Activated T-cell treated with anti-CD3 and anti-CD28 coated beads for 1 hour (primary cell): Measurements from ENCODE around the gene SGSM2.

ENCODE experiments used
- DNase-seq: peaks from one replicate; pipeline ENCODE4 v3.0.0-alpha.2; 2020; ENCODE audit warnings: low read depth

Gene SGSM2

GRCh38 chr17:2368359-2368758, 31.1 kb downstream of the SGSM2 start:
- no peak for DNase-seq

- no peak for DNase-seq
These were observed 31.7 kb downstream of the SGSM2 start for GRCh38 chr17:2369039-2369438.

GRCh38 chr17:2369551-2370210, 32.4 kb downstream of the SGSM2 start:
- DNase-seq: no peak

- DNase-seq: no peak
These were observed 32.9 kb downstream of the SGSM2 start for GRCh38 chr17:2370211-2370589.

GRCh38 chr17:2371183-2372130, 34.2 kb downstream of the SGSM2 start:
- no peak for DNase-seq

- no peak for DNase-seq
These were observed 34.9 kb downstream of the SGSM2 start for GRCh38 chr17:2372180-2372579.

- no peak for DNase-seq
These were observed 35.4 kb downstream of the SGSM2 start for GRCh38 chr17:2372681-2373080.

GRCh38 chr17:2373179-2373578, 35.9 kb downstream of the SGSM2 start:
- no peak for DNase-seq

- DNase-seq: no peak
These were observed 37.4 kb downstream of the SGSM2 start for GRCh38 chr17:2374549-2375285.

- DNase-seq: no peak
These were observed 38.1 kb downstream of the SGSM2 start for GRCh38 chr17:2375406-2375805.

- DNase-seq: no peak
These were observed 38.8 kb downstream of the SGSM2 start for GRCh38 chr17:2376107-2376506.

GRCh38 chr17:2377659-2378058, 40.4 kb downstream of the SGSM2 start:
- DNase-seq: no peak

- no peak for DNase-seq
These were observed 41.6 kb downstream of the SGSM2 start for GRCh38 chr17:2378905-2379304.

GRCh38 chr17:2379489-2380225, 42.4 kb downstream of the SGSM2 start:
- no peak for DNase-seq

- DNase-seq: no peak
These were observed 43.1 kb downstream of the SGSM2 start for GRCh38 chr17:2380226-2380922.

GRCh38 chr17:2380950-2381649, 43.8 kb downstream of the SGSM2 start:
- DNase-seq: no peak

GRCh38 chr17:2383628-2384167, 46.4 kb downstream of the SGSM2 start:
- no peak for DNase-seq

GRCh38 chr17:2384439-2385127, 47.3 kb downstream of the SGSM2 start:
- no peak for DNase-seq

- no peak for DNase-seq
These were observed 48.2 kb downstream of the SGSM2 start for GRCh38 chr17:2385240-2386210.
